Large intestine (tissue), 3 donors: ENCODE measurements around the gene CD151. TPM values are rescaled to one million over a fixed set of nuclear protein-coding genes. Genes with fewer than 3 reads are reported as not detected.

Experiments used
- DNase-seq, 2 donors: peaks; one replicate each; pipeline versions ENCODE4 v3.0.0 to v3.0.0-alpha.2; 2013
- H3K27ac ChIP-seq: one replicate; pipeline ENCODE4 v1.5.1; 2013; ENCODE audit warnings: low read length
- H3K27me3 ChIP-seq: 2 replicates; pipeline ENCODE4 v1.6.1; 2013; ENCODE audit warnings: low read length; ENCODE audit not compliant: control insufficient read depth, insufficient read depth
- H3K36me3 ChIP-seq: 2 replicates; pipeline ENCODE4 v1.6.1; 2013; ENCODE audit warnings: low read length; ENCODE audit not compliant: control insufficient read depth, insufficient read depth
- H3K4me1 ChIP-seq: one replicate; pipeline ENCODE4 v1.6.1; 2013; ENCODE audit warnings: low read length; ENCODE audit not compliant: control insufficient read depth, insufficient read depth
- H3K4me3 ChIP-seq: one replicate; pipeline ENCODE4 v1.5.1; 2013; ENCODE audit warnings: low read length
- H3K9me3 ChIP-seq: one replicate; pipeline ENCODE4 v1.6.1; 2013; ENCODE audit warnings: mild to moderate bottlenecking, low read depth, low read length, moderate library complexity; ENCODE audit not compliant: control insufficient read depth
- WGBS: methylation state at CpG from one replicate; pipeline ENCODE4 v1.1.5; 2013; ENCODE audit warnings: low lambda C conversion rate; ENCODE audit not compliant: insufficient coverage; 5-methylcytosine and 5-hydroxymethylcytosine counted together
- polyA plus RNA-seq: library from polyadenylated mRNA; unstranded; fragments of 120-200 nt; gene quantifications from one replicate; pipeline ENCODE4 v1.2.1, GENCODE V29; 2013

The CD151 gene
- polyA plus RNA-seq, 1 donor = 317 TPM

DNA sequence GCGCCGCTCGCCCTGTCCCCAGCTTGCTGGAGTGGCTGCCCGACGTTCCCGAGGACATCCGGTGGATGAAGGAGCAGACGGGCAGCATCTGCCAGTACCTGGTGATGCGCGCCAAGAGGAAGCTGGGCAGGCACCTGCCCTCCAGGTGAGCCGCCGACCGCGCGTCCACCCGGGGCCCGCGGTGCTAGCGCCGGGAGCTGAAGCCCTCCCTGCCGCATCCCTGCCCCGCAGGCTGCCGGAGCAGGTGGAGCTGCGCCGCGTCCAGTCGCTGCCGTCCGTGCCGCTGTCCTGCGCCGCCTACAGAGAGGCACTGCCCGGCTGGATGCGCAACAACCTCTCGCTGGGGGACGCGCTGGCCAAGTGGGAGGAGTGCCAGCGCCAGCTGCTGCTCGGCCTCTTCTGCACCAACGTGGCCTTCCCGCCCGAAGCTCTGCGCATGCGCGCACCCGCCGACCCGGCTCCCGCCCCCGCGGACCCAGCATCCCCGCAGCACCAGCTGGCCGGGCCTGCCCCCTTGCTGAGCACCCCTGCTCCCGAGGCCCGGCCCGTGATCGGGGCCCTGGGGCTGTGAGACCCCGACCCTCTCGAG, 8.4 kb upstream of the CD151 start:
- no peak overlapping the region for H3K4me3 ChIP-seq
- no peak for DNase-seq
- no peak overlapping the region for H3K27ac ChIP-seq
- no CpG with 5 or more reads among the region's 59 CpGs for WGBS
- H3K36me3 ChIP-seq = peaks cover 35% of the 10 kb centered on the region
- peaks cover 25% of the 10 kb centered on the region for H3K27me3 ChIP-seq
- H3K4me1 ChIP-seq = peaks cover 57% of the 10 kb centered on the region
- H3K9me3 ChIP-seq = no peaks in the 10 kb centered on the region

DNA sequence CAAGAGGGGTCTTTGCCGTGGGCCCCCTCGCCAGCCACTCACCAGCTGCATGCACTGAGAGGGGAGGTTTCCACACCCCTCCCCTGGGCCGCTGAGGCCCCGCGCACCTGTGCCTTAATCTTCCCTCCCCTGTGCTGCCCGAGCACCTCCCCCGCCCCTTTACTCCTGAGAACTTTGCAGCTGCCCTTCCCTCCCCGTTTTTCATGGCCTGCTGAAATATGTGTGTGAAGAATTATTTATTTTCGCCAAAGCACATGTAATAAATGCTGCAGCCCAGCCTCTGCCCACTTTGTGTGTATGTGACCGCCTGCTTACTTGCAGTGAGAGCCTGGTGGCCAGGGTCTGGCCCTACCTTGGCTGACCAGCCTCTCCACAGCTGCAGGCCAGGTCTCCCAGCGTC, 7.8 kb upstream of the CD151 start:
- peak overlapping the region; percentile 98 for H3K27ac ChIP-seq
- peaks cover 35% of the 10 kb centered on the region for H3K36me3 ChIP-seq
- H3K4me1 ChIP-seq = peaks cover 62% of the 10 kb centered on the region
- no CpG with 5 or more reads among the region's 11 CpGs for WGBS
- DNase-seq = no peak
- H3K4me3 ChIP-seq = no peak overlapping the region
- H3K27me3 ChIP-seq = peaks cover 31% of the 10 kb centered on the region
- H3K9me3 ChIP-seq = no peaks in the 10 kb centered on the region

DNA sequence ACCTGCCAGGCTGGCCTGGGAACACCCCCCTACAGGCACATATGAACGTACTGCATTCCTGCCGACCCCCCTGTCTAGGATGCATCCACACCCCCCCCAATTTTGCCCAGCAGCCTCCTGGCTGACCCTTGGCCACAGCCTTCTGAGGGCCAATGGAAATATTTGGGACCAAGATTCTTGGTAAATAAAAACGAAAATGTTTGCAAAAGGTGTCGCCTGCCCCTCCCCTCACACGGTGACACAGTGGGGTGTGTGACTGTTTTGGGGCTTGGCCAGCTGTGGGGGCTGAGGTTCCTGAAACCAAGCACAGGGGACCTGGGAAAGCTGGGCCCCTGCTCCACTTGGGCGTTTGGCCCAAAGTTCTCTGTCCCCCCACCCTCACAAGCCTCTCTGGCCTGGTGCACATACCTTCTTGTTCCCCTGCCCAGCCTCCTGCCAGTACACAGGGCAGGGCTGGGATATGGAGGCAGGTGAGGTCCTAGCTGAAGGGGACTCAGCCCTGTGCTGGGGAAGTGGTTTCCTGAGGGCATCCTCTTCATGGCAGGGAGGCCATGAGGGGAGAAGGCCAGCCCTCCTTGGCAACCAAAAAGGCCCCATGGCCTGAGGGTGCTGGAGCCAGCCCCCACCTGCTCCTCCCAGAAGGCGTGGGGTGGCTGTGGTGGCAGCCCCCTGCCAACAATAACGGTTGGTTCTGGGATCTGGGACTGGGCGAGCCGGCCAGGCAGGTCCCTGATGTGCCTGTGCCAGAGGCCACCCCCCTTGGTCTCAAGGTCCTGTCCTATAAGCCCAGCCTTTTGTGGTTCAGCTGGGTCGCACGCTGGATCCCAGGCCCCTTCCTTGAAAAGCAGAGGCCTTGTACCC, 7.2 kb upstream of the CD151 start:
- WGBS = no CpG with 5 or more reads among the region's 12 CpGs
- no peaks in the 10 kb centered on the region for H3K9me3 ChIP-seq
- H3K27ac ChIP-seq = peak overlapping the region; percentile 98
- H3K36me3 ChIP-seq = peaks cover 35% of the 10 kb centered on the region
- peaks cover 37% of the 10 kb centered on the region for H3K27me3 ChIP-seq
- no peak overlapping the region for H3K4me3 ChIP-seq
- peak in 1 of 2 donors; percentile 56 for DNase-seq
- peaks cover 66% of the 10 kb centered on the region for H3K4me1 ChIP-seq

DNA sequence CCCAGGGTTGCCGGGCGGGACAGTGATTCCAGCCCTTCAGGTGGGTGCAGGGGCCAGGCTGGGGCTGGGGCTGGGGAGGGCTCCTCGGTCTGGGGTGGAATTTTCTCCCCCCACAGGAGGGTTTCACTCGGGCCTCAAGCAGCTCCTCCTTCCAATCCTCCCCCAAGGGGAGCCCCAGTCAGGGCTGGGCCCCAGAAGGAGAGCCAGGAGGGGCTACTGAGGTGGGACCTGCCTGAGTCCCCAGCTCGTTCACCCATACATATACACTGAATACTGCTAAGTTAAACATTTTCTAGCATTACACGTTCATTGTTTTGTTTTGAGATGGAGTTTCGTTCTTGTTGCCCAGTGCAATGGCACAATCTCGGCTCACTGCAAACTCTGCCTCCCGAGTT, 6.5 kb upstream of the CD151 start:
- H3K27me3 ChIP-seq = peaks cover 44% of the 10 kb centered on the region
- H3K9me3 ChIP-seq = no peaks in the 10 kb centered on the region
- DNase-seq = peak in 1 of 2 donors; percentile 59
- peak overlapping the region; percentile 98 for H3K27ac ChIP-seq
- H3K4me1 ChIP-seq = peaks cover 65% of the 10 kb centered on the region
- peak overlapping the region; percentile 57 for H3K4me3 ChIP-seq
- H3K36me3 ChIP-seq = peaks cover 34% of the 10 kb centered on the region
- no CpG with 5 or more reads among the region's 9 CpGs for WGBS

DNA sequence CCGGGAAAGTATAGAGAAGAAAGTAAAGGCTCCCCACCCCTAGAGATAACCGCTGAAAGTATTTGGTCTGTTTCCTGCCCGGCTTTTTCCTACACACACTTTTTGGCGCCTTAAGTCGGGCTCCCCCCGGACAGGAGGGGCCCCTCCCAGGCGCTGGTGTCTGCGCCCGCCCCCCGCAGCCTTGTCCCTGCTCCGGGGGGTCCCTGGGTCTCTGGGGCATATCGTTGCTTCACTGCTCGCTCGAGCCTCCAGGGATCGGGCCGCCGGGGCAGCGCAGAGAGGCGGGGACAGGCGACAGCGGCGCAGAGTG, 6.0 kb upstream of the CD151 start:
- no peak for DNase-seq
- WGBS = 0% methylated on average over 1 of the region's 22 CpGs
- H3K27me3 ChIP-seq = peaks cover 49% of the 10 kb centered on the region

DNA sequence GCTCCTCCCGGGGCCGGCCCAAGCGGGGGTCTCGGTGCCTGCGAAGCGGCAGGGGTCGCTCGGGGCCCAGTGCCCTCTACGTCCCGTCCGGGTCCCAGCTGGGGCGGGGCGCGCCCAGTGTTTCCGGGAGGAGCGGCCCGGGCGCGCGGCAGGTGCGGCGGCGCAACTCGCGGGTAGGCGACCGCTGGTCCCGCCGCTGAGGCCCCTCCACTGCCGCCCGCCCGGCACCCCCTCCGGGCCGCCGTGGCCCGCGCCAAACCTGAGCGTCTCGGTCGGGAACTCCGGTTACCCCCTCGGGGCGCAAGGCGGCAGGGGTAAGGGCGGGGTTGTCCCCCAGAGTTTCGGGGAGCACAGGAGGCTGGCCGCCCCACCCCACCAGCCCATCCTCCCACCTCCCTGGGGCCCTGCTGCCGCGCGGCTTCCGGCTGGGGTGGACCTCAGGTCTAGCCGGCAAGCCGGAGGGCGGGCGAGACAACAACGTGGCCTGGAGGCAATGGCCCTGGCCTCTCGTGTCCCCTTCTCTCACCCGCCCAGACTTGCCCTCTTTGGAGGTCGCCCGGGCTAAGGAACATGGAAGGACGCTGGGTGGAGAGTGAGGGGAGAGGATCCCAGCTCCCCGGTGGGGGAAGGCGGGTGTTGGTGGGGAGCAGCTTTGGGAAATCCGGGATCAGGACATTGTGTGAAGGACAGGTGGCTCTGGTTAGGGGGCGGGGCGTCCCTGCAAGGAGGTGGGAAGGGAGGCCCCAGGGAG, 5.4 kb upstream of the CD151 start:
- DNase-seq = peak in 1 of 2 donors; percentile 87
- H3K27ac ChIP-seq = peak overlapping the region; percentile 98
- peaks cover 23% of the 10 kb centered on the region for H3K36me3 ChIP-seq
- peaks cover 54% of the 10 kb centered on the region for H3K27me3 ChIP-seq
- peak overlapping the region; percentile 57 for H3K4me3 ChIP-seq
- H3K9me3 ChIP-seq = no peaks in the 10 kb centered on the region
- no CpG with 5 or more reads among the region's 66 CpGs for WGBS
- H3K4me1 ChIP-seq = peaks cover 66% of the 10 kb centered on the region

More for the DNA sequence above, 6.0 kb upstream of the CD151 start:
- peak overlapping the region; percentile 98 for H3K27ac ChIP-seq
- peaks cover 65% of the 10 kb centered on the region for H3K4me1 ChIP-seq
- H3K9me3 ChIP-seq = no peaks in the 10 kb centered on the region
- H3K4me3 ChIP-seq = peak overlapping the region; percentile 57
- peaks cover 29% of the 10 kb centered on the region for H3K36me3 ChIP-seq

DNA sequence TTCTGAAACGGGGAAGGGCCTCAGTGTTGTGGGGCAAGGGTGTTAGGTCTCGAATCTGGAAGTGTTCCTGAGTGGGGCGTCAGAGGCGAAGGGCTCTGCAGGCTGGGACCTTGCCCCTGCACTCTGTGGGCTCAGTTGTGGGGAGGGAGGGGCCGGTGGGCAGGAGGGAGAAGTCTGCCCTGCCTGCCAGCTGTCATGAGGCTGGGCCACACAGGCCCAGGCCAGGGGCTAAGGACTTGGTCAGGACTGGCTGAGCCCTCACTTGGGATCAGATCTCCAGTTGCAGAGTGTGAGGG, 4.9 kb upstream of the CD151 start, which contains the start of gene CRACR2B:
CRACR2B (plus strand) TSS at position 23 of the 296 bp plus-strand sequence. CDS start 689 bp downstream, outside the sequence.
- Histone ChIP-seq H3K36me3 (peaks cover 20% of the 10 kb centered on the region), H3K27me3 (peaks cover 55% of the 10 kb centered on the region), H3K4me3 (peak within 1 kb of the TSS; percentile 57), H3K9me3 (no peaks in the 10 kb centered on the region), H3K27ac (peak within 1 kb of the TSS; percentile 98), H3K4me1 (peaks cover 68% of the 10 kb centered on the region)
- no CpG with 5 or more reads among the region's 5 CpGs for WGBS
- DNase-seq = peak; percentile 81 to 92

DNA sequence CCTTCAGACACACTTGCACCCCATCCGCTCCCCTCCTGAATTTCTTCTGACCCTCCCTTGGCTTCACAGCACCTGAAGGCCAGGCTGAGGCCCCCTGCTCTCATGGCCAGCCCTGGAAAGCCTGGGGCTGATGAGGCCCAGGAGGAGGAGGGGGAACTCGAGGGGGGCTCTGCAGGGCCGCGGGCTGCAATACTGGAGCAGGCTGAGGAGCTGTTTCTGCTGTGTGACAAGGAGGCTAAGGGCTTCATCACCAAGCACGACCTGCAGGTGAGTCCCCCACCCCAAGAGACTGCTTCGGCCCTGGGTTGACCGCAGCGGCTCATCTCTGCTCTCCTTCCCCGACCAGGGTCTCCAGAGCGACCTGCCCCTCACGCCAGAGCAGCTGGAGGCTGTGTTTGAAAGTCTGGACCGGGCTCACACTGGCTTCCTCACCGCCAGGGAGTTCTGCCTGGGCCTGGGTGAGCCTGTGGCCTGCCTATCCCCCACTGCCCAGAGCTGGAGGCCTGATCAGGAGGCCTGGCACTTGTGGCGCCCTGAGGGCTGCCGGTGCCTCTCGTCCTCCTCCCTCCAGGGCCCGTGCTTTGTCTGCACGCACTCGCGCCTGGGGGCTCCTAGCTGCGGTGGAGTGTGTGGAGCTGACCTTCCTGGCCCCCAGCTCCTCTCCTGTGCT, 4.1 kb upstream of the CD151 start:
- H3K27ac ChIP-seq = peak overlapping the region; percentile 98
- peaks cover 68% of the 10 kb centered on the region for H3K4me1 ChIP-seq
- no peaks in the 10 kb centered on the region for H3K9me3 ChIP-seq
- WGBS = no CpG with 5 or more reads among the region's 21 CpGs
- H3K27me3 ChIP-seq = peaks cover 55% of the 10 kb centered on the region
- H3K4me3 ChIP-seq = no peak overlapping the region
- DNase-seq = no peak
- H3K36me3 ChIP-seq = peaks cover 15% of the 10 kb centered on the region

DNA sequence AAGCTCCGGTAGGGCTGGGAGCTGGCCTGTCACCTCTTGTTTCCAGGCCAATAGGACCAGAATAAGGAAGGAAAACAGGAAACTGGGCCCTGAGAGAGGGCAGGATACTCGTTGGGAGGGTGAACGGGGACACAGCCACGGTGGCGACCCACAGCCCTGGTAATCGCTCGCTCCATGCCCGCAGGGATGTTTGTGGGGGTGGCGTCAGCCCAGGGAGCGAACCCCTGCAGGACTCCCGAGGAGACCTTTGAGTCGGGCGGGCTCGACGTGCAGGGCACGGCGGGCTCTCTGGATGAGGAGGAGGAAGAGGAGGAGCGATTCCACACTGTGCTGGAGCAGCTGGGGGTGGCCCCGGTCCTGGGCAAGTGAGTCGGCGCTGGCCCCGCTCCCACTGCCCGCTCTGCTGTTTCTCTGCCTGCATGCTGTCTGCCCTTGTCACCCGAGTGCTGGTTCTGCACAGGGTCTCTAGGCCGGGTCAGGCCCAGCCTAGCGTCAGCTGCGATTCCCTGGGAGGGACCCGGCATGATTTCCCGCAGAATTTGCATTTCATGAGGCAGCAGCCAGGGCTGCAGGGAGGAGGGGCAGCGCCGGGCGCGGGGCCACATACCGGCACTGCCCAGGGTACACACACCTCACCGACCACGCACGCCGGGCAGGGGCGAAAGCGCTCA, 3.4 kb upstream of the CD151 start:
- no peaks in the 10 kb centered on the region for H3K9me3 ChIP-seq
- peak in 1 of 2 donors; percentile 64 for DNase-seq
- H3K27me3 ChIP-seq = peaks cover 55% of the 10 kb centered on the region
- H3K4me1 ChIP-seq = peaks cover 66% of the 10 kb centered on the region
- H3K4me3 ChIP-seq = peak overlapping the region; percentile 45
- WGBS = no CpG with 5 or more reads among the region's 40 CpGs
- H3K27ac ChIP-seq = peak overlapping the region; percentile 98
- peaks cover 9% of the 10 kb centered on the region for H3K36me3 ChIP-seq
